ENCODE measurements around the gene CNR1. TPM values are rescaled to one million over a fixed set of nuclear protein-coding genes. Genes with fewer than 3 reads are reported as not detected.

Gene CNR1
- polyA plus RNA-seq, 1 donor from 2014 or later, result 512 TPM

GRCh38 chr6:88134575-88134974, 31.6 kb downstream of the CNR1 start:
- H2AFZ ChIP-seq (ENCODE audit: low read depth, low read length), result no peak overlapping the region
- H3K27ac ChIP-seq (ENCODE audit: low read length), result no peak overlapping the region

GRCh38 chr6:88133718-88134117, 32.4 kb downstream of the CNR1 start:
- no peaks in the 10 kb centered on the region for H3K27me3 ChIP-seq (ENCODE audit: insufficient read depth, low read depth, low read length)
- TF ChIP-seq RAD21 (conservative IDR thresholded peaks at IDR 0.05), result no peak
- TF ChIP-seq, protein P1, sequence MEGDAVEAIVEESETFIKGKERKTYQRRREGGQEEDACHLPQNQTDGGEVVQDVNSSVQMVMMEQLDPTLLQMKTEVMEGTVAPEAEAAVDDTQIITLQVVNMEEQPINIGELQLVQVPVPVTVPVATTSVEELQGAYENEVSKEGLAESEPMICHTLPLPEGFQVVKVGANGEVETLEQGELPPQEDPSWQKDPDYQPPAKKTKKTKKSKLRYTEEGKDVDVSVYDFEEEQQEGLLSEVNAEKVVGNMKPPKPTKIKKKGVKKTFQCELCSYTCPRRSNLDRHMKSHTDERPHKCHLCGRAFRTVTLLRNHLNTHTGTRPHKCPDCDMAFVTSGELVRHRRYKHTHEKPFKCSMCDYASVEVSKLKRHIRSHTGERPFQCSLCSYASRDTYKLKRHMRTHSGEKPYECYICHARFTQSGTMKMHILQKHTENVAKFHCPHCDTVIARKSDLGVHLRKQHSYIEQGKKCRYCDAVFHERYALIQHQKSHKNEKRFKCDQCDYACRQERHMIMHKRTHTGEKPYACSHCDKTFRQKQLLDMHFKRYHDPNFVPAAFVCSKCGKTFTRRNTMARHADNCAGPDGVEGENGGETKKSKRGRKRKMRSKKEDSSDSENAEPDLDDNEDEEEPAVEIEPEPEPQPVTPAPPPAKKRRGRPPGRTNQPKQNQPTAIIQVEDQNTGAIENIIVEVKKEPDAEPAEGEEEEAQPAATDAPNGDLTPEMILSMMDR (IDR thresholded peaks at IDR 0.05; ENCODE audit: poor library complexity, severe bottlenecking), result no peak
- TF ChIP-seq EP300 (conservative IDR thresholded peaks at IDR 0.05; ENCODE audit: poor library complexity, severe bottlenecking), result no peak
- TF ChIP-seq POLR2AphosphoS5 (IDR thresholded peaks at IDR 0.05), result no peak
- no peak for TF ChIP-seq EZH2 (IDR thresholded peaks at IDR 0.05; ENCODE audit: borderline replicate concordance, insufficient read depth, low read length, poor library complexity, severe bottlenecking)
- no peaks in the 10 kb centered on the region for H3K36me3 ChIP-seq (ENCODE audit: insufficient read depth, low read length)

More at GRCh38 chr6:88134575-88134974, 31.6 kb downstream of the CNR1 start:
- H3K9me2 ChIP-seq (ENCODE audit: insufficient read depth, low read length), result no peaks in the 10 kb centered on the region
- H4K20me1 ChIP-seq (ENCODE audit: insufficient read depth), result no peaks in the 10 kb centered on the region
- no peak overlapping the region for H3K4me2 ChIP-seq (ENCODE audit: low read length)
- no peak for TF ChIP-seq SMC3 (conservative IDR thresholded peaks at IDR 0.05; ENCODE audit: poor library complexity)
- no peak for TF ChIP-seq EZH2 (IDR thresholded peaks at IDR 0.05; ENCODE audit: borderline replicate concordance, insufficient read depth, low read length, poor library complexity, severe bottlenecking)
- TF ChIP-seq MXI1 (conservative IDR thresholded peaks at IDR 0.05; ENCODE audit: poor library complexity, severe bottlenecking), result no peak
- TF ChIP-seq TAF1 (IDR thresholded peaks at IDR 0.05; ENCODE audit: low read depth), result no peak
- no peak for TF ChIP-seq EP300 (conservative IDR thresholded peaks at IDR 0.05; ENCODE audit: poor library complexity, severe bottlenecking)
- TF ChIP-seq POLR2AphosphoS5 (IDR thresholded peaks at IDR 0.05), result no peak
- TF ChIP-seq, protein P1 (IDR thresholded peaks at IDR 0.05; ENCODE audit: poor library complexity, severe bottlenecking), result no peak
- TF ChIP-seq RAD21 (conservative IDR thresholded peaks at IDR 0.05), result no peak
- TF ChIP-seq REST (IDR thresholded peaks at IDR 0.05; ENCODE audit: borderline replicate concordance), result no peak
- H3F3A ChIP-seq (ENCODE audit: insufficient read depth, low read length, poor library complexity, severe bottlenecking), result no peaks in the 10 kb centered on the region
- H3K36me3 ChIP-seq (ENCODE audit: insufficient read depth, low read length), result no peaks in the 10 kb centered on the region
- H3K9me3 ChIP-seq (ENCODE audit: low read length), result no peaks in the 10 kb centered on the region
- H3K4me3 ChIP-seq (ENCODE audit: low read length), result no peak overlapping the region
- H3K27me3 ChIP-seq (ENCODE audit: insufficient read depth, low read depth, low read length), result no peaks in the 10 kb centered on the region
- no peaks in the 10 kb centered on the region for H3K79me2 ChIP-seq (replicated peaks; ENCODE audit: insufficient read depth, low read length)
- H3K9ac ChIP-seq (ENCODE audit: low read length), result no peak overlapping the region

More at GRCh38 chr6:88133718-88134117, 32.4 kb downstream of the CNR1 start:
- no peak overlapping the region for H3K27ac ChIP-seq (ENCODE audit: low read length)
- no peak overlapping the region for H3K4me3 ChIP-seq (ENCODE audit: low read length)
- H3K9ac ChIP-seq (ENCODE audit: low read length), result no peak overlapping the region
- H3F3A ChIP-seq (ENCODE audit: insufficient read depth, low read length, poor library complexity, severe bottlenecking), result no peaks in the 10 kb centered on the region
- H3K79me2 ChIP-seq (replicated peaks; ENCODE audit: insufficient read depth, low read length), result no peaks in the 10 kb centered on the region
- no peak overlapping the region for H3K4me2 ChIP-seq (ENCODE audit: low read length)
- no peaks in the 10 kb centered on the region for H4K20me1 ChIP-seq (ENCODE audit: insufficient read depth)
- no peak overlapping the region for H2AFZ ChIP-seq (ENCODE audit: low read depth, low read length)
- H3K9me2 ChIP-seq (ENCODE audit: insufficient read depth, low read length), result no peaks in the 10 kb centered on the region
- H3K9me3 ChIP-seq (ENCODE audit: low read length), result no peaks in the 10 kb centered on the region
